D721Med (cell line): Measurements from ENCODE around the gene ZFPM1.

Source experiments
- DNase-seq: peaks from one replicate; pipeline ENCODE4 v3.0.0; 2011; ENCODE audit warnings: low spot score; ENCODE audit not compliant: insufficient read length
- FAIRE-seq: peaks from 2 replicates; lab custom pipeline; 2011; peaks lifted over from hg19 to GRCh38; lab: Jason Lieb, UNC
- TF ChIP-seq, protein P1 (sequence below): IDR thresholded peaks from 2 replicates; pipeline ENCODE4 v1.5.1; 2012; ENCODE audit warnings: mild to moderate bottlenecking, control low read depth; ENCODE audit not compliant: insufficient read depth; ENCODE audit errors: missing control alignments

Gene ZFPM1

DNA sequence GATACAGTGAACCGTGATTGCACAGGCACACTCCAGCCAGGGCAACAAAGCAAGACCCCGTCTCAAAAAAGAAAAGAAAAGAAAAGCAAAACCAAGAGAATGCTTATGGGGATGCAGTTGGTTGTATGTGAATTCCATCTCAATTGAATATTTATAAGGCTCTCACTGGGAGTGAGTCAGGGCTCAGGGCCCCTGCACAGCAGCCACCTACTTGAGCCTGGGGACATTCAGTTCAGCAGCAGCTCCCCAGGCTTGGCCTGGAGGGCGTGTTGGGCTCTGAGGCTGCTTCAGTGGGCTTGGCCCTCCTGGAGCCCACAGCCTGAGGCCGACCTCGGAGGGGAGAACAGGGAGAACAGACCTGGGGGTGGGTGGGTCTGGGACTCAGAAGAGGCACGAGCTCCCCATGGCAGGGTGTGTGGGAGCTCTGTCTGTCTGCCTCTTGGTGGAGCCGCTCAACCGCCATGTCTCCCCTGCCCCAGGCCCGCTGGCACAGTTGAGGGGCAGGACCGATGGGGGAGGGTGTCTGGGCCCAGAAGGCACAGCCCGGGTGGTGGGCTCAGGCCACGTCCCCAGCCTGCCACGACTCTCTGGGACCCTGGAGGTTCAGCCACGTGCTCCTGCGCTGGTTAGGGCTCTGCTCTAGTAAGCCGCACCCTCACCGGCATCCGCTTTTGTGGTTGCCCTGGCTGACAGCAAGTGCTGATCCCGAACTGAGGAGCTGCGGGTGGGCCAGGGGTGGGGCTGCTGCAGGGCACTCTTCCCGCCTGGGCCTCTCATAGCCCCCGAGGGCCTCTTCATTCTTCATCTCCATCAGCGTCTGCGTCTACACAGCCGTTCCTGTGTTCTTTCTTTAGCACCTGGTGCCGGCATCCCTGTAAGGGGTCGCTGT is 24.8 kb downstream of the ZFPM1 start:
- no peak for FAIRE-seq
- DNase-seq, result no peak
- TF ChIP-seq, protein P1, sequence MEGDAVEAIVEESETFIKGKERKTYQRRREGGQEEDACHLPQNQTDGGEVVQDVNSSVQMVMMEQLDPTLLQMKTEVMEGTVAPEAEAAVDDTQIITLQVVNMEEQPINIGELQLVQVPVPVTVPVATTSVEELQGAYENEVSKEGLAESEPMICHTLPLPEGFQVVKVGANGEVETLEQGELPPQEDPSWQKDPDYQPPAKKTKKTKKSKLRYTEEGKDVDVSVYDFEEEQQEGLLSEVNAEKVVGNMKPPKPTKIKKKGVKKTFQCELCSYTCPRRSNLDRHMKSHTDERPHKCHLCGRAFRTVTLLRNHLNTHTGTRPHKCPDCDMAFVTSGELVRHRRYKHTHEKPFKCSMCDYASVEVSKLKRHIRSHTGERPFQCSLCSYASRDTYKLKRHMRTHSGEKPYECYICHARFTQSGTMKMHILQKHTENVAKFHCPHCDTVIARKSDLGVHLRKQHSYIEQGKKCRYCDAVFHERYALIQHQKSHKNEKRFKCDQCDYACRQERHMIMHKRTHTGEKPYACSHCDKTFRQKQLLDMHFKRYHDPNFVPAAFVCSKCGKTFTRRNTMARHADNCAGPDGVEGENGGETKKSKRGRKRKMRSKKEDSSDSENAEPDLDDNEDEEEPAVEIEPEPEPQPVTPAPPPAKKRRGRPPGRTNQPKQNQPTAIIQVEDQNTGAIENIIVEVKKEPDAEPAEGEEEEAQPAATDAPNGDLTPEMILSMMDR, result no peak

- TF ChIP-seq, protein P1, result peak; percentile 6
- FAIRE-seq (no peak), DNase-seq (no peak)
These were observed 26.1 kb downstream of the ZFPM1 start for GRCh38 chr16:88478889-88479792.

- DNase-seq (no peak), FAIRE-seq (no peak)
- TF ChIP-seq, protein P1, result no peak
These were observed 27.0 kb downstream of the ZFPM1 start for GRCh38 chr16:88479793-88480760.

DNA sequence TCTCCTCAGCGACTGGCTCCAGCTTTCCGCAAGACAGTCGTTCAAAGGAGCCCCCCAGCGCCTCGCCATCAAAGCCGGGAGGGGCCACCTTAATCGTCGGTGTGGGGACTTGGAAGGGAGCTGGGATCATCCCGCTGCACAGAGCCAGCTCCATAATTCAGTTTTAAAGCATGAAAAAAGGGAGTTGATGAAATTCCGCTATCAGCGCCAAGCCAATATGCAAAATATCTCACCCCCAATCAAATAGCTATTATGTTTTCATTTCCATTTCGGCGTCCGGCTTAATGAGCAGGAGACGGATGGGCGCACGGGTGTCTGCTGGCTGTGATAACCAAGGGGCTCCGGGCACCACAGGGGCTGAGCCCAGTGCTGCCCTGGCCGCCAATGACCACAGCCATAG is 27.7 kb downstream of the ZFPM1 start:
- TF ChIP-seq, protein P1, result no peak
- DNase-seq (no peak), FAIRE-seq (no peak)

- DNase-seq, result no peak
- TF ChIP-seq, protein P1, result no peak
- FAIRE-seq, result no peak
These were observed 28.8 kb downstream of the ZFPM1 start for GRCh38 chr16:88481851-88482250.

DNA sequence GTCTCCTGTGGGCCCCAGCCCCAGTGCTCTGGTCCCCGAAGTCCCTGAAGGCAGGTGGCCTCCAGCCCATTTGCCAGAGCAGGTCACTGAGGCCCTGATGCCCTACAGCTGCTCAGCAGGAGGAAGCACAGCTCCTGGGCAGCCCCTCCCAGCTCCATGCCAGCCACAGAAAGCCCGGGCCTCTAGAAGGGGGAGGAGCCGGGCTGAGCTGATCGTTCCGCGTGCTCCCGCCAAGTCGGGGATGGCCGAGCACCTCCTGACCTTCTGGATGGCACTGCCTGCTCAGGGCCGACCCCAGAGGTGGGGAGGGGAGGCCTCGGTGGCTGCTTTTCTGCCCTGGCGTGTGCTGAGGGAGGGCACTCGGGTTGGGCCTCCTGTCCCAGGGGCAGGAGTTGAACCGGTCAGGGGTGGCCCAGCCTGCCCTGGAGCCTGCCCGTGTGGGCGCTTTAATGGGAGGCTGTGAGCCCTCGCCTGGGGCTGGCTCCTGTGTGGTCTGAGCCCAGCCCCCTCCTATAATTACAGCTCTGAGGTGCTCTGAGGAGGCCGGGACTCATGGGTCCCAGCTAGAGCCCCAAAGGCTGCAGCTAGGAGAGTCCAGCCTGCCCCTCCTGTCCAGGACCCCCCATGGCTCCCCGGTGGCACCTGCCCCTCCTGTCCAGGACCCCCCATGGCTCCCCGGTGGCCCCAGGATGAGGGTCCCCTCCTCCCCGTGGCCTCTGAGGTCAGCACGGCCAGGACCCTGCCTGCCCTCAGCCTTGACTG is 29.7 kb downstream of the ZFPM1 start:
- TF ChIP-seq, protein P1, result no peak
- FAIRE-seq (no peak), DNase-seq (no peak)
